Trophoblast cell (in vitro differentiated cells and primary cell): ENCODE results near the gene CRIM1.

Experiments used
- DNase-seq, 2 donors: peaks; one replicate each; pipeline ENCODE4 v3.0.0-alpha.2; 2016
- H2AFZ ChIP-seq: 2 replicates; pipeline ENCODE4 v1.6.1; 2013; ENCODE audit warnings: low read length, moderate library complexity, mild to moderate bottlenecking; ENCODE audit not compliant: insufficient read depth, poor library complexity
- H2AK5ac ChIP-seq: 2 replicates; pipeline ENCODE4 v1.6.1; 2013; ENCODE audit warnings: mild to moderate bottlenecking, low read length
- H2BK120ac ChIP-seq: 2 replicates; pipeline ENCODE4 v1.6.1; 2013; ENCODE audit warnings: low read length, mild to moderate bottlenecking, moderate library complexity; ENCODE audit not compliant: insufficient read depth, poor library complexity
- H2BK12ac ChIP-seq: 2 replicates; pipeline ENCODE4 v1.6.1; 2013; ENCODE audit warnings: mild to moderate bottlenecking, low read length, moderate library complexity
- H2BK5ac ChIP-seq: 2 replicates; pipeline ENCODE4 v1.6.1; 2013; ENCODE audit warnings: low read length, low read depth, moderate library complexity, mild to moderate bottlenecking; ENCODE audit not compliant: poor library complexity
- H3K14ac ChIP-seq: 2 replicates; pipeline ENCODE4 v1.6.1; 2013; ENCODE audit warnings: mild to moderate bottlenecking, low read length
- H3K18ac ChIP-seq: 2 replicates; pipeline ENCODE4 v1.6.1; 2013; ENCODE audit warnings: mild to moderate bottlenecking, low read length
- H3K23ac ChIP-seq: 2 replicates; pipeline ENCODE4 v1.6.1; 2013; ENCODE audit warnings: low read length
- H3K27ac ChIP-seq: 2 replicates; pipeline ENCODE4 v1.5.1; 2013; ENCODE audit warnings: low read depth, mild to moderate bottlenecking, inconsistent platforms, low read length, moderate library complexity
- H3K27me3 ChIP-seq: 2 replicates; pipeline ENCODE4 v1.6.1; 2013; ENCODE audit warnings: inconsistent platforms, mild to moderate bottlenecking, low read length, moderate library complexity; ENCODE audit not compliant: insufficient read depth
- H3K36me3 ChIP-seq, 2 experiments: 1 replicate in 1 of 2; 2 replicates in 1 of 2; pipeline ENCODE4 v1.6.1; 2013; ENCODE audit warnings: low read length in 2 of 2, mild to moderate bottlenecking in 2 of 2, moderate library complexity in 1 of 2; ENCODE audit not compliant: insufficient read depth in 2 of 2, control insufficient read depth in 1 of 2
- H3K4ac ChIP-seq: 2 replicates; pipeline ENCODE4 v1.6.1; 2013; ENCODE audit warnings: low read depth, mild to moderate bottlenecking, low read length, moderate library complexity
- H3K4me1 ChIP-seq, 2 experiments: 1 replicate in 1 of 2; 2 replicates in 1 of 2; pipeline ENCODE4 v1.6.1; 2013; ENCODE audit warnings: low read length in 2 of 2, mild to moderate bottlenecking in 2 of 2, moderate library complexity in 1 of 2; ENCODE audit not compliant: insufficient read depth in 2 of 2, control insufficient read depth in 1 of 2
- H3K4me2 ChIP-seq: 2 replicates; pipeline ENCODE4 v1.6.1; 2013; ENCODE audit warnings: inconsistent platforms, mild to moderate bottlenecking, low read length, moderate library complexity
- H3K4me3 ChIP-seq: 2 replicates; pipeline ENCODE4 v1.5.1; 2013; ENCODE audit warnings: mild to moderate bottlenecking, low read depth, low read length, inconsistent platforms
- H3K79me1 ChIP-seq: one replicate; pipeline ENCODE4 v1.6.1; 2013; ENCODE audit warnings: low read length
- H3K79me2 ChIP-seq: 2 replicates; pipeline ENCODE4 v1.6.1; 2013; ENCODE audit warnings: low read length, mild to moderate bottlenecking; ENCODE audit not compliant: control insufficient read depth, insufficient read depth, poor library complexity
- H3K9ac ChIP-seq: 2 replicates; pipeline ENCODE4 v1.6.1; 2013; ENCODE audit warnings: mild to moderate bottlenecking, low read length
- H3K9me3 ChIP-seq: 2 replicates; pipeline ENCODE4 v1.6.1; 2013; ENCODE audit warnings: low read depth, mild to moderate bottlenecking, control low read depth, inconsistent platforms, low read length; ENCODE audit not compliant: insufficient read depth
- H4K12ac ChIP-seq: 2 replicates; pipeline ENCODE4 v1.6.1; 2013; ENCODE audit warnings: low read depth, mild to moderate bottlenecking, low read length, moderate library complexity
- H4K8ac ChIP-seq: 2 replicates; pipeline ENCODE4 v1.6.1; 2013; ENCODE audit warnings: low read depth, mild to moderate bottlenecking, low read length, moderate library complexity
- H4K91ac ChIP-seq: one replicate; pipeline ENCODE4 v1.6.1; 2013; ENCODE audit warnings: low read depth, mild to moderate bottlenecking, low read length, moderate library complexity
- WGBS: extraction: QIAGEN DNeasy Blood & Tissue Kit; methylation state at CpG from one replicate; pipeline ENCODE4 v1.1.7; 2013; ENCODE audit warnings: missing lambda C conversion rate; ENCODE audit not compliant: insufficient read length, insufficient coverage; ENCODE audit errors: extremely low coverage; 5-methylcytosine and 5-hydroxymethylcytosine counted together

CRIM1 gene

GRCh38 chr2:36396878-36397539 lies 41.4 kb downstream of the CRIM1 start:
- peak overlapping the region; percentile 64 for H3K23ac ChIP-seq
- H3K36me3 ChIP-seq = peaks cover 2 to 12% of the 10 kb centered on the region in 2 experiments
- H2AFZ ChIP-seq = no peak overlapping the region
- H3K4me3 ChIP-seq = no peak overlapping the region
- no peak for DNase-seq
- no peak overlapping the region for H3K27ac ChIP-seq
- no peak overlapping the region for H3K14ac ChIP-seq
- H3K79me1 ChIP-seq = no peaks in the 10 kb centered on the region
- H2BK120ac ChIP-seq = no peak overlapping the region
- H3K18ac ChIP-seq = no peak overlapping the region
- H4K12ac ChIP-seq = no peak overlapping the region
- no peak overlapping the region for H2AK5ac ChIP-seq
- H3K4me1 ChIP-seq = peaks cover 0 to 4% of the 10 kb centered on the region in 2 experiments
- H3K9ac ChIP-seq = no peak overlapping the region
- WGBS = no CpG with 5 or more reads among the region's 9 CpGs
- no peak overlapping the region for H3K4me2 ChIP-seq
- H4K91ac ChIP-seq = no peak overlapping the region
- H2BK5ac ChIP-seq = no peak overlapping the region
- no peaks in the 10 kb centered on the region for H3K9me3 ChIP-seq
- peaks cover 3% of the 10 kb centered on the region for H3K79me2 ChIP-seq
- H3K27me3 ChIP-seq = no peaks in the 10 kb centered on the region
- no peak overlapping the region for H3K4ac ChIP-seq
- no peak overlapping the region for H2BK12ac ChIP-seq
- H4K8ac ChIP-seq = no peak overlapping the region

GRCh38 chr2:36397728-36398413 lies 42.3 kb downstream of the CRIM1 start:
- H2BK120ac ChIP-seq = no peak overlapping the region
- peaks cover 3% of the 10 kb centered on the region for H3K79me2 ChIP-seq
- no CpG with 5 or more reads among the region's 7 CpGs for WGBS
- no peak overlapping the region for H2AK5ac ChIP-seq
- no peak overlapping the region for H3K4me2 ChIP-seq
- no peak overlapping the region for H3K14ac ChIP-seq
- no peak overlapping the region for H3K9ac ChIP-seq
- H2AFZ ChIP-seq = no peak overlapping the region
- H3K4ac ChIP-seq = peak overlapping the region; percentile 58
- no peak overlapping the region for H2BK12ac ChIP-seq
- H3K9me3 ChIP-seq = no peaks in the 10 kb centered on the region
- no peak overlapping the region for H4K8ac ChIP-seq
- no peaks in the 10 kb centered on the region for H3K79me1 ChIP-seq
- H2BK5ac ChIP-seq = no peak overlapping the region
- no peak overlapping the region for H3K27ac ChIP-seq
- DNase-seq = no peak
- no peak overlapping the region for H4K91ac ChIP-seq
- peaks cover 0 to 2% of the 10 kb centered on the region in 2 experiments for H3K4me1 ChIP-seq
- H3K27me3 ChIP-seq = no peaks in the 10 kb centered on the region
- H3K18ac ChIP-seq = no peak overlapping the region
- H3K23ac ChIP-seq = no peak overlapping the region
- no peak overlapping the region for H4K12ac ChIP-seq
- H3K36me3 ChIP-seq = peaks cover 2 to 12% of the 10 kb centered on the region in 2 experiments
- H3K4me3 ChIP-seq = no peak overlapping the region

DNA sequence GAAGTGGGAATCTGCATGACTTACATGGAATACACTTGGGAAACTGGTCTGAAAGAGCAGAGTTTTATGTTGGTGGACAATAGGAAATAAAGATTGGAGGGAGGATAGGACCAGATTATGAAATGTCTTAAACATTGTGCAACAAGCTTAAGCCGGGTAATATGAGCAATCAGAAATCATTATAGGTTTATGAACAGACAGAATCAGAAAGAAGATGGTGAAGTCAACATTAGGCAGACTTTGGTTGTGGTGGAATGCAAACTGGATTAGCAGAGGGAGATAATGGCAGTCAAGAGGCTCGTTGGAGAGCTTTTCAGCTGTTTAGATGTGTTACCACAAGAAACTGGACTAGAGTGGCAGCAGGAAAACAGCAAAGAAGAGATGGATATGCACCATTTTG lies 43.5 kb downstream of the CRIM1 start:
- no peak overlapping the region for H4K8ac ChIP-seq
- peaks cover 2 to 10% of the 10 kb centered on the region in 2 experiments for H3K36me3 ChIP-seq
- H3K4me2 ChIP-seq = no peak overlapping the region
- H3K79me1 ChIP-seq = no peaks in the 10 kb centered on the region
- H2BK5ac ChIP-seq = no peak overlapping the region
- no peak overlapping the region for H2AK5ac ChIP-seq
- H3K23ac ChIP-seq = no peak overlapping the region
- H2BK12ac ChIP-seq = no peak overlapping the region
- no CpG with 5 or more reads among the region's 2 CpGs for WGBS
- H3K18ac ChIP-seq = no peak overlapping the region
- peak overlapping the region; percentile 12 for H3K4ac ChIP-seq
- no peak overlapping the region for H3K14ac ChIP-seq
- no peak overlapping the region for H2BK120ac ChIP-seq
- no peak overlapping the region for H2AFZ ChIP-seq
- peaks cover 3% of the 10 kb centered on the region for H3K79me2 ChIP-seq
- no peak overlapping the region for H3K9ac ChIP-seq
- H4K12ac ChIP-seq = no peak overlapping the region
- H3K4me3 ChIP-seq = no peak overlapping the region
- no peak for DNase-seq
- H3K4me1 ChIP-seq = peaks cover 2 to 4% of the 10 kb centered on the region in 2 experiments
- H3K9me3 ChIP-seq = no peaks in the 10 kb centered on the region
- no peaks in the 10 kb centered on the region for H3K27me3 ChIP-seq
- no peak overlapping the region for H4K91ac ChIP-seq
- no peak overlapping the region for H3K27ac ChIP-seq

DNA sequence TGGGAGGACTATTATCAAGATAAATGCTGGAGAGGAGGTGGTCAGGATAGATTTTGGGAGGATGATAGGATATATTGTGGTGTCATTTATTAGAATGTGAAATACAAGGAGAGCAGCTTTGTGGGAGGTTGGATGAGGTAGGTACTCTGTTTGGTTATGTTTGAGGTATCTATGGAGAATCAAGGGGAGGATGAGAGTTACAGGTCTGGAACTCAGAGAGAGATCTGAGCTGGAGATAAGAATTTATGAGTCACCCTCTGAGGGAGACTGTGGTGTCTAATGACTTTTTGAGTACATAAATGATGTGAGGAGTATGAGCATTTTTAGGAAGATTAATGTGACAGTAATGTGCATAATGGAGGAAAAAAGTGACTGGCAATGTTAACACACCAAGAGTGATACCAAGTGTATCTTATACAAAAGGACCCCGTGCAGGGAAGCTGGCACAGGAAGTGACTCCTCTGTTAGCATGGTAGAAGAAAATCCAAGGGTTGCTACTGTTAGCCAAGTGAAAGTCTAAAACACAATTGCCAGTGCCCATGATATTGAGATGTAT lies 48.2 kb downstream of the CRIM1 start:
- no peak overlapping the region for H2AFZ ChIP-seq
- H3K23ac ChIP-seq = no peak overlapping the region
- H2BK120ac ChIP-seq = no peak overlapping the region
- H3K4me2 ChIP-seq = no peak overlapping the region
- H3K9me3 ChIP-seq = no peaks in the 10 kb centered on the region
- no peak overlapping the region for H3K18ac ChIP-seq
- no peak overlapping the region for H3K14ac ChIP-seq
- no peak overlapping the region for H3K4ac ChIP-seq
- no peaks in the 10 kb centered on the region for H3K79me1 ChIP-seq
- H4K12ac ChIP-seq = no peak overlapping the region
- no peak overlapping the region for H3K4me3 ChIP-seq
- no peak overlapping the region for H4K8ac ChIP-seq
- H3K9ac ChIP-seq = no peak overlapping the region
- H2BK12ac ChIP-seq = no peak overlapping the region
- WGBS = no CpG with 5 or more reads among the region's 1 CpG
- H2AK5ac ChIP-seq = no peak overlapping the region
- peak; percentile 51 to 89 for DNase-seq
- peaks cover 2 to 3% of the 10 kb centered on the region in 2 experiments for H3K36me3 ChIP-seq
- H3K27ac ChIP-seq = no peak overlapping the region
- H4K91ac ChIP-seq = no peak overlapping the region
- H2BK5ac ChIP-seq = peak overlapping the region; percentile 53
- no peaks in the 10 kb centered on the region for H3K27me3 ChIP-seq
- H3K4me1 ChIP-seq = peaks cover 4 to 10% of the 10 kb centered on the region in 2 experiments
- H3K79me2 ChIP-seq = no peaks in the 10 kb centered on the region
